ENCODE data around the gene RNF181. TPM values are rescaled to one million over a fixed set of nuclear protein-coding genes. Genes with fewer than 3 reads are reported as not detected.

The RNF181 gene
- total RNA-seq, 1 experiment from 2014 or later, result 96.7 TPM

DNA sequence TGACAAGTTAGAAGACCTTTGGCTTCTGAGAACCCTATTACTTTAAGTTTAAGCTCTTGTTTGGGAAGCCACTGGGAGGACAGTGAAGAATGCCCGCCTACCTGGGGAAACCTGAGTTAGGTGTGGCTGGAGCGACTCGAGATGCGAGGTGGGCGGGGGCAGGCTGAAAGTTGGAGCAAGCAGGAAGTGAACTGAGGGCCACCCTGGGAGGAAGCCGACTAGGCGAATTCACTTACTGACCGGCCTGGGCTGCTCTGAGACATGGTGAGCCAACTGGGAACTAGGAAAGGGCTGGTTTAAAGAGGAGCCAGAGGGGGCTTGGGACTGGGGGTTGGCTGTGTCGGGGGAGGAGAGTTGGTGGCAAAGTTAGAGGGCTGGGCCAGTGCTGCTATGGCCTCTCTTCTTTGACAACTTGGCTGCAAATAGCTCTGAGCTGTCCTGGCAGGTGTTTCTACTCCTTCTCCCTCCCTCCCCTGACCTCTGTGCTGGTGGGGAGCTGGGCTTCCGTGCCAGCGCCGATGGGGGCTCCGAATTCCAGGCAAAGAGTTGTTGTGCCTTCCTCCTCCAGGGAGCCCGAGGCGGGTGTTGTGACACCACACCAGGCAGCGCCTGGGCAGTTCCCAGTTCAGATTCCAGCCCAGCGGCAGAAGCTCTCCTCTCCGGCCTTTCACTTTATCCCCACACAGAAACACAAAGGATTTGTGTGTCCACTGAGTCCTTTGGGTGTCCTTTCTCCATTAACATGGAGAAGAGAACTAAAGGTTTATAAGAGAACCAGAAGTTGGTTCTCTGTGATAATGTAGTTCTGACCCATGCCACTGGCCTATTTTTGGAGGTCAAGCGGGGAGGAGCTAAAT, 17.9 kb upstream of the RNF181 start, which contains the start of gene VAMP8:
VAMP8 (plus strand) TSS at position 201 of the 857 bp plus-strand sequence; CDS start at position 262, 61 bp downstream.
- intact Hi-C loops (cut with micrococcal nuclease; ENCODE audit: unreplicated experiment), result loop anchor here (2.0 kb wide), 1 partner anchor 25 kb away; the partner anchor contains the start of gene TMEM150A
- Histone ChIP-seq H3K4me1 (replicated peaks; ENCODE audit: insufficient read depth) (peaks cover 22% of the 10 kb centered on the region), H3K36me3 (ENCODE audit: low read depth) (no peaks in the 10 kb centered on the region), H3K79me2 (ENCODE audit: low read depth) (peaks cover 26% of the 10 kb centered on the region), H3F3A (ENCODE audit: insufficient read depth, low read depth) (peaks cover 19% of the 10 kb centered on the region), H3K4me2 (peak within 1 kb of the TSS; percentile 94), H3K4me3 (peak within 1 kb of the TSS; percentile 60), H2AFZ (peak within 1 kb of the TSS; percentile 83), H3K27me3 (ENCODE audit: insufficient read depth, low read depth) (no peaks in the 10 kb centered on the region), H4K20me1 (ENCODE audit: insufficient read depth) (no peaks in the 10 kb centered on the region), H3K9me3 (ENCODE audit: insufficient read depth, low read depth) (no peaks in the 10 kb centered on the region), H3K27ac (peak within 1 kb of the TSS; percentile 64), H3K9me2 (ENCODE audit: insufficient read depth) (no peaks in the 10 kb centered on the region)
- TF ChIP-seq, protein P1, sequence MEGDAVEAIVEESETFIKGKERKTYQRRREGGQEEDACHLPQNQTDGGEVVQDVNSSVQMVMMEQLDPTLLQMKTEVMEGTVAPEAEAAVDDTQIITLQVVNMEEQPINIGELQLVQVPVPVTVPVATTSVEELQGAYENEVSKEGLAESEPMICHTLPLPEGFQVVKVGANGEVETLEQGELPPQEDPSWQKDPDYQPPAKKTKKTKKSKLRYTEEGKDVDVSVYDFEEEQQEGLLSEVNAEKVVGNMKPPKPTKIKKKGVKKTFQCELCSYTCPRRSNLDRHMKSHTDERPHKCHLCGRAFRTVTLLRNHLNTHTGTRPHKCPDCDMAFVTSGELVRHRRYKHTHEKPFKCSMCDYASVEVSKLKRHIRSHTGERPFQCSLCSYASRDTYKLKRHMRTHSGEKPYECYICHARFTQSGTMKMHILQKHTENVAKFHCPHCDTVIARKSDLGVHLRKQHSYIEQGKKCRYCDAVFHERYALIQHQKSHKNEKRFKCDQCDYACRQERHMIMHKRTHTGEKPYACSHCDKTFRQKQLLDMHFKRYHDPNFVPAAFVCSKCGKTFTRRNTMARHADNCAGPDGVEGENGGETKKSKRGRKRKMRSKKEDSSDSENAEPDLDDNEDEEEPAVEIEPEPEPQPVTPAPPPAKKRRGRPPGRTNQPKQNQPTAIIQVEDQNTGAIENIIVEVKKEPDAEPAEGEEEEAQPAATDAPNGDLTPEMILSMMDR (conservative IDR thresholded peaks at IDR 0.05), result no peak
- TF ChIP-seq EZH2 (IDR thresholded peaks at IDR 0.05; ENCODE audit: low read depth), result no peak
- BruUV-seq (replicated peaks), result TSS peak; percentile 45
- POLR2A ChIA-PET (ENCODE audit: unreplicated experiment), result interaction anchor here (0.5 to 1.2 kb wide), 10 partner anchors 11 to 165 kb away, joined by 3 to 23 read pairs (median 6); partner anchors contain the start of genes C2orf68 and MAT2A
- DNase-seq, result peak; percentile 79 to 83
- CTCF ChIA-PET, result no interaction called here

DNA sequence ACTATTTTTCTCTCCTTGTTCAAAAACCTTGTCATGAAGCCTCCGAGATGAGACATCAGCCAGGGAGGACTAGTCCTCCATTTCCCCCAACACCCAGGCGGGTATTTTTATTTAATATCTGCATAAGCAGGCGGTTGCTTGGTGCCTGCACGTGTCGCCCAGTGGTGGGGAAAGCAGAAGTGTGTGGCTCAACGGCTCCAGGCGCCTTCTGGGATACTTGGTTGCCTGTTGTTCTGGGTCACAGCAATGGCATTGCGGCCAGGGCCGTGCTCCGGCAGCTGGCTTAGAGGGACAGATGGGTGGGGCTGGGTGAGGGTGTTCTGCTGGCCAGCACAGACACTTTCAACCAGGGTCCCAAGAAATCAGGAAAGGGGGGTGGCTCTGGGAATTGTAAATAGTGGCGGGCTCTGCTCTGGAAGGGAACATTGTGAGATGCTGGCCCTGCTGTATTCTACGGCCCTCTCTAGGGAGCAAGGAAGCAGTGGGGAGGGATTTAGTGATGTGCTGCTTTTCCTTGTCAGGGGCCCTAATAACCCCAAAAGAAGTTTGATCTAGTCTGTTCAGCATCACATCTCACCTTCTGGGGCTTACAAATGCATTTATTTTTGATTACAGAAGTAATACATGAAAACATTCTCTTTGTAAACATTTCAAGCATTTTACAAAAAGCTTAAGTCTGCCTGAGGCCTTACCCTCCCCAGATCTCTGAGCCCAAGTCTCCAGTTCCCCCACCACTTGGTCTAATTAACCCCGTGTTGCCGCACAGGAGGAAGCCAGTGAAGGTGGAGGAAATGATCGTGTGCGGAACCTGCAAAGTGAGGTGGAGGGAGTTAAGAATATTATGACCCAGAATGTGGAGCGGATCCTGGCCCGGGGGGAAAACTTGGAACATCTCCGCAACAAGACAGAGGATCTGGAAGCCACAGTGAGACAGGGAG, 17.0 kb upstream of the RNF181 start:
- H3K4me2 ChIP-seq, result peak overlapping the region; percentile 94
- peak overlapping the region; percentile 60 for H3K4me3 ChIP-seq
- peak overlapping the region; percentile 64 for H3K27ac ChIP-seq
- POLR2A ChIA-PET (ENCODE audit: unreplicated experiment), result interaction anchor here (0.5 to 0.8 kb wide), 2 partner anchors 10 to 33 kb away, joined by 3 to 4 read pairs; no protein-coding TSS in a partner anchor
- no peak for TF ChIP-seq EZH2 (IDR thresholded peaks at IDR 0.05; ENCODE audit: low read depth)
- TF ChIP-seq, protein P1 (conservative IDR thresholded peaks at IDR 0.05), result no peak
- peak; percentile 31 to 43 for DNase-seq
- H3K27me3 ChIP-seq (ENCODE audit: insufficient read depth, low read depth), result no peaks in the 10 kb centered on the region
- H3K4me1 ChIP-seq (replicated peaks; ENCODE audit: insufficient read depth), result peaks cover 22% of the 10 kb centered on the region
- CTCF ChIA-PET, result no interaction called here
- H4K20me1 ChIP-seq (ENCODE audit: insufficient read depth), result no peaks in the 10 kb centered on the region
- peaks cover 19% of the 10 kb centered on the region for H3F3A ChIP-seq (ENCODE audit: insufficient read depth, low read depth)
- BruUV-seq (replicated peaks), result no TSS peak
- H3K9me2 ChIP-seq (ENCODE audit: insufficient read depth), result no peaks in the 10 kb centered on the region
- H3K79me2 ChIP-seq (ENCODE audit: low read depth), result peaks cover 26% of the 10 kb centered on the region
- H2AFZ ChIP-seq, result peak overlapping the region; percentile 83
- intact Hi-C loops (cut with micrococcal nuclease; ENCODE audit: unreplicated experiment), result no loop called here
- no peaks in the 10 kb centered on the region for H3K9me3 ChIP-seq (ENCODE audit: insufficient read depth, low read depth)
- 0 out of 2 replicates have a peak, but pooled peaks cover 7% of the 10 kb centered on the region for H3K36me3 ChIP-seq (ENCODE audit: low read depth)
